Endometrial microvascular endothelial cells (primary cell): ENCODE results near the gene LRRC4B. TPM values are rescaled to one million over a fixed set of nuclear protein-coding genes. Genes with fewer than 3 reads are reported as not detected.
"Not testable (repeated sequence)": the region's sequence is repeated elsewhere in the genome, so short reads cannot be mapped to it uniquely, and the experiment has no call there.

Experiments used
- in situ Hi-C: cut with HindIII; loops from 2 replicates; pipeline ENCODE4 v1.10.0; 2017; ENCODE audit warnings: low sequenced_read_pairs, low pct_unique_long_range_greater_than_20kb; ENCODE audit errors: inconsistent ontology term
- total RNA-seq: library from RNA; depleted of rRNA; stranded (reverse); fragments of >200 nt; gene quantifications from one replicate; pipeline ENCODE4 v1.2.3, GENCODE V29; 2015; ENCODE audit errors: inconsistent ontology term

The LRRC4B gene, protein sequence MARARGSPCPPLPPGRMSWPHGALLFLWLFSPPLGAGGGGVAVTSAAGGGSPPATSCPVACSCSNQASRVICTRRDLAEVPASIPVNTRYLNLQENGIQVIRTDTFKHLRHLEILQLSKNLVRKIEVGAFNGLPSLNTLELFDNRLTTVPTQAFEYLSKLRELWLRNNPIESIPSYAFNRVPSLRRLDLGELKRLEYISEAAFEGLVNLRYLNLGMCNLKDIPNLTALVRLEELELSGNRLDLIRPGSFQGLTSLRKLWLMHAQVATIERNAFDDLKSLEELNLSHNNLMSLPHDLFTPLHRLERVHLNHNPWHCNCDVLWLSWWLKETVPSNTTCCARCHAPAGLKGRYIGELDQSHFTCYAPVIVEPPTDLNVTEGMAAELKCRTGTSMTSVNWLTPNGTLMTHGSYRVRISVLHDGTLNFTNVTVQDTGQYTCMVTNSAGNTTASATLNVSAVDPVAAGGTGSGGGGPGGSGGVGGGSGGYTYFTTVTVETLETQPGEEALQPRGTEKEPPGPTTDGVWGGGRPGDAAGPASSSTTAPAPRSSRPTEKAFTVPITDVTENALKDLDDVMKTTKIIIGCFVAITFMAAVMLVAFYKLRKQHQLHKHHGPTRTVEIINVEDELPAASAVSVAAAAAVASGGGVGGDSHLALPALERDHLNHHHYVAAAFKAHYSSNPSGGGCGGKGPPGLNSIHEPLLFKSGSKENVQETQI
- not detected for total RNA-seq

DNA sequence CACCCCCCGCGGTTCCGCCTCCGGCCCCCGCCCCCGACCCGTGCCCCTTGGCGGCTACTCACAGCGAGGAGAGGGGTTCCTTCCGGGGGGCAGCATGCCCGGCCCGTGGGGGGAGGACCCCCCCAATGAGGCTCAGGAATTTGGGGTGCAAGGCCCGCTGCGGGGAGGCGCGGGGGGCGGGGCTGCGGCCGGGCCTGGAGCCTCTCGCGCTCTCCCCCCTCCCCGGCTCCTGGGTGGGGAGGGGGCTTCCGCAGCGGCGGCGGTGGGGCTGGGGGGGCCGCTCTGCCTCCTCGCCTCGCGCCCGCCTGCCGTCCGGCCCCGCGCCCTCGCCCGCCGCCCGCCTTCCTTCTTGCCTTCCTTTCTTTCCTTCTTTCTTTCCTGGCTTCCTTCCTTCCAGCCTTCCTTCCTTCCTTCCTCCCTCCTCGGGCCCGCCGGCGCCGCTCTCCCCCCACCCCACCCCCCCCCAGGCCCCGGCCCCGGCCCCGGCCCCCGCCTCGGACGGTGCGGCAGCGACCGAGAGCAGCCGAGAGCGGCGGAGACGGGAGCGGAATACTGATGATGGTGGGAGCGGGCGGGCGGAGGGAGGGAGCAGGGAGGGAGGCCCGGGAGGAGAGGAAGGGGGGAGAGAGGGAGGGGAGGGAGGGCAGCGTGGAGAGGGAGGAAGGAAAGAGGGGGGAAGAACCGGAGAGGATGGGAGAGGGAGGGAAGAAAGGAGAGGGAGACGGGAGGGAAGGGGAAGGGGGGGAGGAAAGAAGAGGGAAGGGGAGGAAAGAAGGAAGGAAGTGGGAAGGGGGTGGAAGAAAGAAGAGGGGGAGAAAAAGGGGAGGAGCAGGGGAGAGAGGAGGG lies at the start of gene LRRC4B:
Gene LRRC4B, minus strand, starts transcription at position 554 of the 846 bp plus-strand sequence. CDS start 19,597 bp downstream, outside the sequence.
- in situ Hi-C loops = no loop called here

DNA sequence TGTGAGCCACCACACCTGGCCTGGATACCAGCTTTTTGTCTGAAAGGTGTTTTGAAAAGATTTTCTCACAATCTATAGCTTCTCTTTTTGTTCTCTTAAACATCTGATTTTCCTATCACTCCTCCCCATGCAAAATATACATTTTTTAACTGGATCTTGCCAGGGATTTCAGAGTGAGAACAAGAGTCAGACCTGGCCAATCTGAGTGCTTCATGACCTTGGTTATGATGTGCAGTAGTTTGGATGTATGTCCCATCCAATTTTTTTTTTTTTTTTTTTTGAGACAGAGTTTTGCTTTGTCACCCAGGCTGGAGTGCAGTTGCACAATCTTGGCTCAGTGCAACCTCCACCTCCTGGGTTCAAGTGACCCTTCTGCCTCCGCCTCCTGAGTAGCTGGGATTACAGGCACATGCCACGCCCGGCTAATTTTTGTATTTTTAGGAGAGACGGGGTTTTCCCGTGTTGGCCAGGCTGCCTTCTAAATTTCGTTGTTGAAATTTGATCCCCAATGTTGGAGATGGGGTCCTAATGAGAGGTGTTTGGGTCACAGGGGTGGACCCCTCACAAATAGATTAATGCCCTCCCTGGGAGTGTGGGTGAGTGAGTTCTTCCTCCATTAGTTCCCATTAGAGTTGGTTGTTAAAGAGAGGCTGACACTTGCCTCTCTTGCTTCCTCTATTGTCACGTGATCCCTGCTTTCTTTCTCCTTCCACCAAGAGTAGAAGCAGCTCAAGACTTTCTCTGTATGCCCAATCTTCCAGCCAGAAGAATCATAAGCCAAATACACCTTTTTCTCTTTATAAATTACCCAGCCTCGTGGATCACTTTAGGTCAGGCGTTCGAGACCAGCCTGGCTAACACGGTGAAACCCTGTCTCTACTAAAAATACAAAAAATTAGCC lies 44.5 kb upstream of the LRRC4B start:
- in situ Hi-C loops = not testable (repeated sequence)

DNA sequence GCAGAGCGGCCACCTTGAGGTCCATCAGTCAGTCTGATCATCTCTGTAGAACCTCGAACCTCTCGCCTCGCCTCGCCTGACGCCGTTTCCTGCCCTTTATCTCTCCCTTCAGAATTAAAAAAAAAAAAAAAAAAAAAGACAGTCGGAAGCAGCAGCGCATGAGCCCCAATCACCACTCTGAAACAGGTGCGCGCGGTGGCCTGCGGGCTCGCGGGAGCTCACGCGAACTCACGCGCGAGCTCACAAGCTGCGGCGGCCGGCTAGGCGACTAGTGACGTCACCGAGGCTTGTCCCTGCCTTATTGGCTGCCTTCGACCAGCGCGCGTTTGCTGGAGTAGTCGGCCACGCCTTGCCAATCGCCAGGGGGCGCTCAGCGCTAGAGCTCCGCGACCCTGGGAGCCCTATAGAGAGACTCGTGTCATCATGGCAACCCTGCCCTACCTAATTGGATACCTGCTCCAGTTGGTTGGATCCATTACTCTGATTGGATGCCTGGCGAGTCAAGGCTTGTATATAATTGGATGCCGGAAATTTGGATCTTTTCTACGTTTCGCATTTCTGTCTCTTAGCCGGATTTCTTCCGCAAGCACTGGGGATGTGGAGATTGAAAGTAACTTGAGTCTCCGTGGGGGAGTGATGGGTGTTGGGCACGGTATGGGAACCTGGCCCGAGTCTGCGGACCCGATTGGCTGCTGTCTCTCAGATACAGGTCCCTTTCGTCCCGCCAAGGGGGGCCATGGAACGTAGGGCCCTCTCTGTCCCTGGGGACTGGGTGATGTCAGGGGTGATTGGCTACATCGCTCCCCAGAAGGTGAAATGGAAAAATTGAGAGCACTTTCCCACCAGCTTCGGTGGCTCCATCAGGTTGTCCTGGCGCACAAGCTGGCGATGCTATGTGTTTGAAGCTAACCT lies 39.9 kb upstream of the LRRC4B start:
- in situ Hi-C loops = no loop called here

DNA sequence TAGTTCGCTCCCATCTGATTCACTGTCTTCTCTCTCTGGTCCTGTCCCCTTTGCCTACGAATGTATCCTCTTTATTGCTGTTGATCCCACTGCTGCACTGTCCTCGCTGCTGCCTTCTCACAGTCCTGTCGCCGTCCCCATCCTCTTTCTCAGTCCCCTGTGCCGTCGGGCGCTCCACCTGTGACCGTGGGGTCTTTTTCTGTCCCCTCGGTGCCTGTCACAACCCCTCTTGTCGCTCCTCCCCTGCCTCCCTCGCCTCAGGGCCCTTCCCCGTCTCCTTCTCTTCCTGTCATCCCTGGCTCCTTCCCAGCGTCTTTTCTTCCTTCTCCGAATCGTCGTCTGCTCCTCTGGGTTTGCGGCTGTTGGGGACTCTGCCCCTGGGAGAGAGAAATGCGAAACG lies 39.2 kb upstream of the LRRC4B start:
- in situ Hi-C loops = no loop called here

DNA sequence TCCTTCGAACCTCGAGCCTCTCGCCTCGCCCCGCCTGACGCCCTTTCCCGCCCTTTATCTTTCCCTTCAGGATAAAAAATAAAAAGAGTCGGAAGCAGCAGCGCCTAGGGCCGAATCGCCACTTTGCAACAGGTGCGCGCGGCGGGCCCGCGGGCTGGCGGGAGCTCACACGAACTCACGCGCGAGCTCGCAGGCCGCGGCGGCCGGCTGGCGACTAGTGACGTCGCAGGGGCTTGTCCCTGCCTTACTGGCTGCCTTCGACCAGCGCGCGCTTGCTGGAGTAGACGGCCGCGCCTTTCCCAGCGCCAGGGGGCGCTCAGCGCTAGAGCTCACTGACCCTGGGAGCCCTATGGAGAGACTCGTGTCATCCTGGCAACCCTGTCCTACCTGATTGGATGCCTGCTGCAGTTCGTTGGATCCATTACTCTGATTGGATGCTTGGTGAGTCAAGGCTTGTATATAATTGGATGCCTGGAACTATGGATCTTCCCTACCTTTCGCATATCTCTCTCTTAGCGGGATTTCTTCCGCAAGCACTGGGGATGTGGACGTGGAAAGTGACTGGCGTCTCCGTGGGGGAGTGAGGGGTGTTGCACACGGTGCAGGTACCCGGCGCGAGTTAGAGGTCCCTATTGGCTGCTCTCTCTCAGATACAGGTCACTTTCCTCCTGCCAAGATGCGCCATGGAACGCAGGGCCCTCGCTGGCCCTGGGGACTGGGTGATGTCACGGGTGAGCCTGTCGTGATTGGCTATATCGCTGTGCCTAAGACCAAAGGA lies 38.0 kb upstream of the LRRC4B start:
- in situ Hi-C loops = not testable (repeated sequence)

DNA sequence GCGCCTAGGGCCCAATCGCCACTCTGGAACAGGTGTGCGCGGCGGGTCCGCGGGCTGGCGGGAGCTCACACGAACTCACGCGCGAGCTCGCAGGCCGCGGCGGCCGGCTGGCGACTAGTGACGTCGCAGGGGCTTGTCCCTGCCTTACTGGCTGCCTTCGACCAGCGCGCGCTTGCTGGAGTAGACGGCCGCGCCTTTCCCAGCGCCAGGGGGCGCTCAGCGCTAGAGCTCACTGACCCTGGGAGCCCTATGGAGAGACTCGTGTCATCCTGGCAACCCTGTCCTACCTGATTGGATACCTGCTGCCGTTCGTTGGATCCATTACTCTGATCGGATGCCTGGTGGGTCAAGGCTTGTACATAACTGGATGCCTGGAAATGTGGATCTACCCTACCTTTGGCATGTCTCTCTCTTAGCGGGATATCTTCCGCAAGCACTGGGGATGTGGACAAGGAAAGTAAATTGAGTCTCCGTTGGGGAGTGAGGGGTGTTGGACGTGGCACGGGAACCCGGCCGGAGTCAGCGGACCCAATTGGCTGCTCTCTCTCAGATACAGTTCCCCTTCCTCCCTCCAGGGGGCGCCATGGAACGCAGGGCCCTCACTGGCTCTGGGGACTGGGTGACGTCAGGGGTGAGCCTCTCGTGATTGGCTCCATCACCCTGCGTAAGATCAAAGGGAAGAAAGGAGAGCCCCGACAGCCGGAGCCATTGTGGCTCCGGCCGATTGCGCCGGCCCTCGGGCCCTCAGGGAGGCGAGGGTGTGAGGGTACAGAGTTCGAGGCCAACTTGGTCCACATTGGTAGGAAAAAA lies 36.2 kb upstream of the LRRC4B start:
- in situ Hi-C loops = not testable (repeated sequence)

DNA sequence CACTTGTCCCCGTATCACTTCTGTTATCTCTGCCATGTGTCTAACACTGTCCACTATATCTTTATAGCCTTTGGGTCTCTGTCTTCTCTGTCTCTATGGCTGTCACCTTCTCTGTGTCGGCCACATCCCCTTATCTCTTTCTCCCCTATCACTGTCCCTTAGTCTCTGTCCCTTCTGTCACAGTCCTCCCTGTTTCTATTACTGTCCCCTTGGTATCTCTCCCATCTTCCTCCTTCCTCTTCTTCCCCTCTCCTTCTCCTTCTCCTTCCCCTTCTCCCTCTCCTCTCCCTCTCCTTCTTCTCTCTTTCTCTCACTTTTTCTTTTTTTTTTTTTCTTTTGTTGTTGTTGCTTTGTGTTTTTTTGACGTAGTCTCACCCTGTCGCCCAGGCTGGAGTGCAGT lies 34.7 kb upstream of the LRRC4B start:
- in situ Hi-C loops = no loop called here

DNA sequence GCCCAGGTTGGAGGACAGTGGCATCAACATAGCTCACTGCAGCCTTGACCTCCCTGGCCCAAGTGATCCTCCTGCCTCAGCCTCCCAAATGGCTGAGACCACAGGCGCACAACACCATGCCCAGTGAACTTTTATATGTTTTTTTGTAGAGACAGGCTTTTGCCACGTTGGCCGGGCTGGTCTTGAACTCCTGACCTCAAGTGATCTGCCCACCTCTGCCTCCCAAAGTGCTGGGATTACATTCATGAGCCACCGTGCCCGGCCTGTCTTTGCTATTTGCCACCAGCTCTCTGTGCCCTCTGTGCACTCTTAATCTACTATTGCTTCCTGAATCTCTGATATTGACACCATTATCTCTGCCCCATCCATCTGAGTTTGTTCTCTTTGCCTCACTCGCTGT lies 34.3 kb upstream of the LRRC4B start:
- in situ Hi-C loops = no loop called here

DNA sequence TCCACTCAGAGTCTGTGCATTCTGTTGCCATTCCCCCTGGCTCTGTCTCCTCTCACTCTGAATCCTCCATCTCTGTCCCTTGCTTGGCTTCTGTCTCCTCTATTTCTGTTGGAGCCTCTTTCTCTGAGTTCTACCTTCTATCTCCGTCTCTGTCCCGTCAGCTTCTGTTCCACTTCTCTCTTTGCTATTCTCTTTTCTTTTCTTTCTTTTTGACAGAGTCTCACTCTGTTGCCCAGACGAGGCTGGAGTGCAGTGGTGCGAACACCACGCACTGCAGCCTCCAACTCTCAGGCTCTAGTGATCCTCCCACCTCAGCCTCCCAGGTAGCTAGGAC lies 33.8 kb upstream of the LRRC4B start:
- in situ Hi-C loops = no loop called here

DNA sequence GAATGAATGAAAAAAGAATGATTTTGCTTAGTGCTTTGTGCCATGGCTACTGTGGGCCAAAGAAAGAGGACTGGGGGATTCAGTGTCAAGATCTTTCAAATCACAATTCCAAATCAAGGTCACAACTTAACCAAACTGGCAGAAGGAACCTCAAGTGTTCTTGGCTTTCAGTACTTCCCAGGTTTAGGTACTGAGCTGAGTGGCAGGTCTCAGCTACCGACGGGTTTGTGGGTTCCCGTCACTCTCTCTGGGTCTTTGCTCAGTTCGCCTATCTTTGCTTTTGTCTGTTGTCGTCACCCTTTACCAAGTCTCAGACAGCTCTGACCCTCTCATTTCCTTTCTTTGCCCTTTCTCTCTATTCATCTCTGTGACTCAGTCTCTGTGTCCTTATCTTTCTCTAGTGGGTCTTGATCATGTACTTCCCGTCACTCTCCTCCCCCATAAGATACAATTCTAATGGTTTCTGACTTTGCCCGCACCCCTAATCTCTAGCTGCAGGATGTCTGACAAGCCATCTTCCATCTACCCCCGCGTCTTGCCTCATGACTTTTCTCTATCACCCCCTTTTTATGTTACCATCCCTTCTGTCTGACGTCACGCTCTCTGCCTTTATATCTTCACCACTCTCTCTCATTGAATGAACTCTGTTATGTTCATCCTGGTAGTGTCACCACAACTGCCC lies 33.3 kb upstream of the LRRC4B start:
- in situ Hi-C loops = no loop called here

DNA sequence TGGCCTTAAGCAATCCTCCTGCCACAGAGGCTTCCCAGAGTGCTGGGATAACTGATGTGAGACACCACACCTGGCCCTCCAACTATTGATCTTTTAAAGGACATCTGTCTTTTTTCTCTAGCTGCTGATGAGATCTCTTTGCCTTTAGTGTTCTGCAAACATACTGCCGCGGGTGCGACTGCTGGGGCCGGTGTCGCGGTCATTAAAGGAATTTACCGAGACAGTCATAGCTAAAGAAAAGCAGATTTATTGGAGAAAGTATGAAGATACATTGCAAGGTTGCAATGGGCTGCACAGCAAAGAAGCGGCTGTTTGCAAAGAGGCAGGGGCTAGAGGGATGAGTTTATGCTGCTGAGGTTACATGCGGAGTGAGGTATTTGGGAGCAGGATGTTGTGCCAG lies 31.2 kb upstream of the LRRC4B start:
- in situ Hi-C loops = no loop called here

DNA sequence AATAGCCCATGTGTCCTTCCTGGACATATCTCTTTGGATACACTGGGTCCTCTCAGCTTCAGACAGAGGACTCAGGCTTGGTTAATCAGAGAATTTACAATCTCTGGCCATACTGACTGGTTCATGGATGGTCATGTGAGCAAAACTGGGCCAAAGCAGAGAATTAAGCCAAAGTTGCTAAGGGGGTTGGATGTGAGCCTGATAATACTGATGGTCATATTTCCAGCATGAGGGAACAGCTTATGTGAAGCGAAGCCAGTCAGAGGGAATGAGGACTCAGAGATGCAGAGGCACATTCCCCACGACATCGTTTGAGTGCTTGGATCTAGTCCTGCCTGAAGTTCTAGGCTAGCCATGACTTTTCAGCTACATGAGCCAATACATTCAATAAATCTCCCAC lies 22.0 kb upstream of the LRRC4B start:
- in situ Hi-C loops = no loop called here

DNA sequence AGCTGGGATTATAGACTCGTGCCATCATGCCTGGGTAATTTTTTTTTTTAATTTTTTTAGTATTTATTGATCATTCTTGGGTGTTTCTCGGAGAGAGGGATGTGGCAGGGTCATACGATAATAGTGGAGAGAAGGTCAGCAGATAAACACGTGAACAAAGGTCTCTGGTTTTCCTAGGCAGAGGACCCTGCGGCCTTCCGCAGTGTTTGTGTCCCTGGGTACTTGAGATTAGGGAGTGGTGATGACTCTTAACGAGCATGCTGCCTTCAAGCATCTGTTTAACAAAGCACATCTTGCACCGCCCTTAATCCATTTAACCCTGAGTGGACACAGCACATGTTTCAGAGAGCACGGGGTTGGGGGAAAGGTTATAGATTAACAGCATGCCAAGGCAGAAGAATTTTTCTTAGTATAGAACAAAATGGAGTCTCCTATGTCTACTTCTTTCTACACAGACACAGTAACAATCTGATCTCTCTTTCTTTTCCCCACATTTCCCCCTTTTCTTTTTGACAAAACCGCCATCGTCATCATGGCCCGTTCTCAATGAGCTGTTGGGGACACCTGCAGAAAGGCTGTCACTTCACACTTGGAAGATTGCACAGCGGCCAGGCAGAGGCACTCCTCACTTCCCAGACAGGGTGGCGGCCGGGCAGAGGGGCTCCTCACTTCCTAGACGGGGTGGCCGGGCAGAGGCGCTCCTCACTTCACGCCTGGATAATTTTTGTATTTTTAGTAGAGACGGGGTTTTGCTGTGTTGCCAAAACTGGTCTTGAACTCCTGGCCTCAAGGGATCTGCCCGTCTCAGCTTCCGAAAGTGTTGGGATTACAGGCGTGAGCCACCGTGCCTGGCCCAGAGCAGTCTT lies 13.8 kb upstream of the LRRC4B start:
- in situ Hi-C loops = not testable (repeated sequence)

DNA sequence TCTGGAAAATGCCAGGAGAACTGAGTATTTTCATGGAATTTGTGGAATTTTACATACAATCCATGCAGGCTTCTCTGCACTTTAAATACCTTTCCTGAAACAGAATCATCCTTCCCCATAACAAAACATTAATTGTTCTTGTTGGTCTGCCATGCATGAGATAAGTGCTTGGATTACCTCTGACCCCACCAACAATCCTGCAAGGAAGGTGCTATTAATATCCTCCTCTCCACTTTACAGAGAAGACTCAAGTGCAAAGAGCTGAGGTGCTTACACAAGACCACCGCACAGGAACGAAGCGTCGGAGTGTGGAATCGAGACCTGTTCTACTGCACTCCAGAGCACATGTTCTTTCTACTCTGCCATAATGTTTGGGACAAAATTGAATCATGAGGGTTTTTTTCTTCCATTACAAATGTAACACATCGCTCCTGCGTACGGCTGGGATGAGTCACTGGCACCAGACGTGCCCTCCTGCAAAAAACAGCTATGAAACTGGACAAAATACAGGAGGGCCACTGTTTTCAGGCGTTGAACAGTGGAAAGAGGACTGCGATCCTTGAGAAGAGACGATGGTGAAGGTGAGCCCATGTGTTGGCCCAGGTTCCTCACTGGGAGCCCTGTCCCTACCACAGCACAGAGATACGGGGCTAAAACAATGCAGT lies 12.9 kb upstream of the LRRC4B start:
- in situ Hi-C loops = no loop called here
